Esophagus muscularis mucosa (tissue), 4 donors: ENCODE measurements around the gene CLIP3. TPM values are rescaled to one million over a fixed set of nuclear protein-coding genes. Genes with fewer than 3 reads are reported as not detected.
A peak's percentile ranks its signal among the peaks of the same experiment; 100 is the strongest.

Experiments
- DNase-seq: peaks from one replicate; pipeline ENCODE4 v3.0.0-alpha.2; 2017; ENCODE audit errors: extremely low spot score
- H3K27ac ChIP-seq, 4 donors: fragments of 200-600 bp; sonication (generic); replicated peaks in 1 of 4; 1 replicate in 3 of 4; 2 replicates in 1 of 4; pipeline ENCODE4 v1.5.1; 2016 to 2019; ENCODE audit warnings: mild to moderate bottlenecking in 1 of 4
- H3K27me3 ChIP-seq, 4 donors: fragments of 200-600 bp; sonication (generic); one replicate each; pipeline versions ENCODE4 v1.5.1 to v1.6.0; 2016 to 2019
- H3K36me3 ChIP-seq, 4 donors: fragments of 200-600 bp; sonication (generic); one replicate each; pipeline ENCODE4 v1.5.1; 2016 to 2019
- H3K4me1 ChIP-seq, 4 donors: fragments of 200-600 bp; sonication (generic); one replicate each; pipeline ENCODE4 v1.5.1; 2016 to 2019
- H3K4me3 ChIP-seq, 4 donors: fragments of 200-600 bp; sonication (generic); 1 replicate in 2 of 4; 2 replicates in 2 of 4; pipeline ENCODE4 v1.5.1; 2016 to 2019; ENCODE audit warnings: mild to moderate bottlenecking in 4 of 4, moderate library complexity in 1 of 4
- H3K9me3 ChIP-seq, 4 donors: fragments of 200-600 bp; sonication (generic); 1 replicate in 3 of 4; 2 replicates in 1 of 4; pipeline ENCODE4 v1.5.1; 2016 to 2019
- EP300 ChIP-seq: sonication (generic); formaldehyde crosslinking; IDR thresholded peaks from one replicate; pipeline ENCODE4 v1.6.1; 2017; ENCODE audit warnings: antibody characterized with exemption
- POLR2A ChIP-seq: fragments of 450-650 bp; IDR thresholded peaks from one replicate; pipeline ENCODE4 v1.6.1; 2017; ENCODE audit warnings: antibody characterized with exemption, moderate library complexity, mild to moderate bottlenecking, low read depth
- POLR2AphosphoS5 ChIP-seq, 2 donors: sonication (generic); formaldehyde crosslinking; IDR thresholded peaks; one replicate each; pipeline ENCODE4 v1.6.1; 2017; ENCODE audit warnings: antibody characterized with exemption in 2 of 2
- WGBS: methylation state at CpG from one replicate; pipeline ENCODE4 v1.1.5; 2018; 5-methylcytosine and 5-hydroxymethylcytosine counted together
- intact Hi-C: fragments of 100-400 bp; cut with DNase I; formaldehyde crosslinking; loops from one replicate; pipeline ENCODE4 v1.15.1; 2023
- total RNA-seq, 4 donors: library from RNA; depleted of rRNA; stranded (reverse); fragments of >200 nt; gene quantifications; one replicate each; pipeline versions ENCODE4 v1.1.0 to v1.2.1, GENCODE V29; 2016
- TF ChIP-seq, protein P1 (sequence below), 3 experiments: fragments of 200-600 bp in 2 of 3; fragments of 450-650 bp in 1 of 3; sonication (generic) in 2 of 3; IDR thresholded peaks; one replicate each; pipeline ENCODE4 v1.5.1; 2017 to 2019; ENCODE audit warnings: antibody characterized with exemption in 3 of 3, mild to moderate bottlenecking in 2 of 3, moderate library complexity in 1 of 3

CLIP3 gene
- total RNA-seq, 4 donors from 2014 or later: 39.9 to 73.3 (median 51.4) TPM

DNA sequence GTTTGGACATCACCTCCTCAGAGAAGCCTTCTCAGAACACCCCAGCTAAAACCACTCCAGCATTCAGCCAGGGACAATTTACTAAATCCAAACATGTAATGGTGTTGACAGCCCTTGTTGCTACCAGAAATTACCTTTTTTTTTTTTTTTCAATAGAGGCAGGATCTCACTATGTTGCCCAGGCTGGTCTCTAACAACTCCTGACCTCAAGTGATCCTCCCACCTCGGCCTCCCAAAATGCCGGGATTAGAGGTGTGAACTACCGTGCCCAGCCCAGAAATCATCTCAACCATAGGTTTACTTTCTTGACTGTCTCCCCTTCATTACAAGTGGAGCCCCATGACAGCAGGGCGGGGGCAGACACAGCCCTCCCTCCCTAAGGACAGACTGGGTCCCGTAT is 9.2 kb downstream of the CLIP3 start:
- Histone ChIP-seq H3K4me3 (no peak overlapping the region), H3K4me1 (no peaks in the 10 kb centered on the region), H3K9me3 (no peaks in the 10 kb centered on the region), H3K27me3 (no peaks in the 10 kb centered on the region), H3K27ac (no peak overlapping the region), H3K36me3 (peaks cover 21 to 96% (median 59%) of the 10 kb centered on the region in 4 donors)
- intact Hi-C loops: no loop called here
- TF ChIP-seq POLR2A (no peak), EP300 (no peak)
- TF ChIP-seq, protein P1, sequence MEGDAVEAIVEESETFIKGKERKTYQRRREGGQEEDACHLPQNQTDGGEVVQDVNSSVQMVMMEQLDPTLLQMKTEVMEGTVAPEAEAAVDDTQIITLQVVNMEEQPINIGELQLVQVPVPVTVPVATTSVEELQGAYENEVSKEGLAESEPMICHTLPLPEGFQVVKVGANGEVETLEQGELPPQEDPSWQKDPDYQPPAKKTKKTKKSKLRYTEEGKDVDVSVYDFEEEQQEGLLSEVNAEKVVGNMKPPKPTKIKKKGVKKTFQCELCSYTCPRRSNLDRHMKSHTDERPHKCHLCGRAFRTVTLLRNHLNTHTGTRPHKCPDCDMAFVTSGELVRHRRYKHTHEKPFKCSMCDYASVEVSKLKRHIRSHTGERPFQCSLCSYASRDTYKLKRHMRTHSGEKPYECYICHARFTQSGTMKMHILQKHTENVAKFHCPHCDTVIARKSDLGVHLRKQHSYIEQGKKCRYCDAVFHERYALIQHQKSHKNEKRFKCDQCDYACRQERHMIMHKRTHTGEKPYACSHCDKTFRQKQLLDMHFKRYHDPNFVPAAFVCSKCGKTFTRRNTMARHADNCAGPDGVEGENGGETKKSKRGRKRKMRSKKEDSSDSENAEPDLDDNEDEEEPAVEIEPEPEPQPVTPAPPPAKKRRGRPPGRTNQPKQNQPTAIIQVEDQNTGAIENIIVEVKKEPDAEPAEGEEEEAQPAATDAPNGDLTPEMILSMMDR (IDR thresholded peaks at IDR 0.05): no peak
- 94% methylated on average over 5 of the region's 5 CpGs for WGBS
- DNase-seq: no peak

- Histone ChIP-seq H3K36me3 (peaks cover 19 to 84% (median 55%) of the 10 kb centered on the region in 4 donors), H3K4me1 (peaks cover 5 to 10% (median 8%) of the 10 kb centered on the region in 4 donors), H3K9me3 (no peaks in the 10 kb centered on the region), H3K4me3 (no peak overlapping the region), H3K27ac (no peak overlapping the region), H3K27me3 (no peaks in the 10 kb centered on the region)
- no peak for DNase-seq
- 81% methylated on average over 22 of the region's 22 CpGs for WGBS
- no peak for TF ChIP-seq EP300
- intact Hi-C loops: no loop called here
Measured at GRCh38 chr19:36019061-36019670, 13.5 kb downstream of the CLIP3 start.

- 4% methylated on average over 27 of the region's 42 CpGs for WGBS
- peaks cover 0 to 38% (median 25%) of the 10 kb centered on the region in 4 donors for H3K36me3 ChIP-seq
- TF ChIP-seq EP300: no peak
- peak; percentile 71 to 77 for TF ChIP-seq POLR2AphosphoS5 (IDR thresholded peaks at IDR 0.05)
- TF ChIP-seq, protein P1 (IDR thresholded peaks at IDR 0.05): peak in 1 of 3 experiments; percentile 29
- H3K4me1 ChIP-seq: peaks cover 18 to 32% (median 28%) of the 10 kb centered on the region in 4 donors
- DNase-seq: peak; percentile 100
- no peaks in the 10 kb centered on the region for H3K9me3 ChIP-seq
- H3K27ac ChIP-seq: peak within 1 kb of the TSS; percentile 86 to 93 (median 88)
- peak within 1 kb of the TSS; percentile 73 to 81 (median 76) for H3K4me3 ChIP-seq
- intact Hi-C loops: no loop called here
- H3K27me3 ChIP-seq: no peaks in the 10 kb centered on the region
Measured at GRCh38 chr19:36014012-36014924, 18.4 kb downstream of the CLIP3 start, which contains the start of gene ALKBH6. TSS of gene ALKBH6 (minus strand) at chr19:36014213. CDS start at chr19:36013397, 816 bp downstream.

GRCh38 chr19:36013280-36014011 is 19.2 kb downstream of the CLIP3 start:
- Histone ChIP-seq H3K4me1 (peaks cover 24 to 40% (median 36%) of the 10 kb centered on the region in 4 donors), H3K27me3 (no peaks in the 10 kb centered on the region), H3K9me3 (no peaks in the 10 kb centered on the region), H3K4me3 (peak overlapping the region; percentile 73 to 81 (median 76)), H3K36me3 (peaks cover 0 to 30% (median 21%) of the 10 kb centered on the region in 4 donors), H3K27ac (peak overlapping the region; percentile 86 to 93 (median 88))
- TF ChIP-seq EP300: no peak
- TF ChIP-seq POLR2A: no peak
- TF ChIP-seq POLR2AphosphoS5 (IDR thresholded peaks at IDR 0.05): no peak
- TF ChIP-seq, protein P1 (IDR thresholded peaks at IDR 0.05): no peak
- DNase-seq: no peak
- WGBS: 27% methylated on average over 15 of the region's 15 CpGs
- intact Hi-C loops: no loop called here
